Stomach (tissue), 9 donors: Measurements from ENCODE around the gene MX2. TPM values are rescaled to one million over a fixed set of nuclear protein-coding genes. Genes with fewer than 3 reads are reported as not detected.

Source experiments
- DNase-seq, 2 donors: peaks; one replicate each; pipeline versions ENCODE4 v3.0.0 to v3.0.0-alpha.2; 2013 to 2019
- H3K27ac ChIP-seq, 5 donors: fragments of 200-600 bp in 4 of 5; sonication (generic) in 4 of 5; one replicate each; pipeline ENCODE4 v1.5.1; 2013 to 2019; ENCODE audit warnings: mild to moderate bottlenecking in 1 of 5, moderate library complexity in 1 of 5
- H3K27me3 ChIP-seq, 3 donors: fragments of 200-600 bp; sonication (generic); one replicate each; pipeline ENCODE4 v1.5.1; 2017 to 2019; ENCODE audit warnings: mixed run types in 1 of 3
- H3K36me3 ChIP-seq, 4 donors: fragments of 200-600 bp; sonication (generic); 1 replicate in 3 of 4; 2 replicates in 1 of 4; pipeline ENCODE4 v1.5.1; 2016 to 2019
- H3K4me1 ChIP-seq, 4 donors: fragments of 200-600 bp; sonication (generic); one replicate each; pipeline ENCODE4 v1.5.1; 2016 to 2019
- H3K4me3 ChIP-seq, 4 donors: fragments of 200-600 bp; sonication (generic) in 3 of 4; one replicate each; pipeline ENCODE4 v1.5.1; 2016 to 2019; ENCODE audit warnings: mild to moderate bottlenecking in 1 of 4
- H3K9me3 ChIP-seq, 4 donors: fragments of 200-600 bp; sonication (generic); one replicate each; pipeline ENCODE4 v1.5.1; 2016 to 2019
- CTCF ChIP-seq, 7 experiments: fragments of 450-650 bp in 4 of 7; fragments of 200-600 bp in 3 of 7; sonication (generic) in 3 of 7; IDR thresholded peaks; one replicate each; pipeline ENCODE4 v1.5.1; 2016 to 2019; ENCODE audit warnings: antibody characterized with exemption in 7 of 7, control low read depth in 2 of 7, mild to moderate bottlenecking in 1 of 7
- EP300 ChIP-seq: sonication (generic); formaldehyde crosslinking; IDR thresholded peaks from one replicate; pipeline ENCODE4 v1.6.1; 2017; ENCODE audit warnings: antibody characterized with exemption
- POLR2A ChIP-seq, 4 donors: fragments of 450-650 bp; IDR thresholded peaks; one replicate each; pipeline ENCODE4 v1.6.1; 2016; ENCODE audit warnings: antibody characterized with exemption in 4 of 4, control low read depth in 2 of 4, mild to moderate bottlenecking in 1 of 4, moderate library complexity in 1 of 4
- POLR2AphosphoS5 ChIP-seq, 3 donors: sonication (generic); formaldehyde crosslinking; IDR thresholded peaks; one replicate each; pipeline ENCODE4 v1.6.1; 2016; ENCODE audit warnings: antibody characterized with exemption in 3 of 3
- WGBS, 5 donors: extraction: QIAGEN DNeasy Blood & Tissue Kit in 3 of 5; methylation state at CpG; one replicate each; pipeline versions ENCODE4 v1.1.5 to v1.1.7; 2013 to 2018; 5-methylcytosine and 5-hydroxymethylcytosine counted together
- intact Hi-C: fragments of 100-400 bp; cut with DNase I; formaldehyde crosslinking; loops from one replicate; pipeline ENCODE4 v1.15.1; 2023; ENCODE audit warnings: low total_unique reads
- polyA plus RNA-seq, 3 donors: library from polyadenylated mRNA; stranded (reverse); fragments of 200-250 nt; gene quantifications; one replicate each; pipeline ENCODE4 v1.2.3, GENCODE V29; 2013
- total RNA-seq, 5 donors: library from RNA; depleted of rRNA; stranded (reverse); fragments of >200 nt; gene quantifications; one replicate each; pipeline versions ENCODE4 v1.1.0 to v1.2.3, GENCODE V29; 2014 to 2016
- donor health status: healthy with polysubstance abuse.
- donor health status: Bipolar disorder and iron deficiency.
- donor health status: healthy.

The MX2 gene
- total and polyA plus RNA-seq, 8 donors = 5.0 to 85.8 (median 18.0) TPM

GRCh38 chr21:41325138-41325912 lies 36.5 kb upstream of the MX2 start:
- H3K4me1 ChIP-seq = peaks cover 20 to 50% (median 37%) of the 10 kb centered on the region in 4 donors
- no peak overlapping the region for H3K4me3 ChIP-seq
- H3K36me3 ChIP-seq = no peaks in the 10 kb centered on the region
- intact Hi-C loops = no loop called here
- DNase-seq = no peak
- WGBS, 5 donors = 45 to 69% (median 67%) methylated on average over 7 of the region's 7 CpGs
- H3K27me3 ChIP-seq = no peaks in the 10 kb centered on the region
- H3K27ac ChIP-seq = peak overlapping the region in 3 of 5 donors; percentile 4 to 52 (median 43)
- TF ChIP-seq POLR2AphosphoS5 (IDR thresholded peaks at IDR 0.05) = no peak
- no peaks in the 10 kb centered on the region for H3K9me3 ChIP-seq

- no peaks in the 10 kb centered on the region for H3K27me3 ChIP-seq
- intact Hi-C loops = no loop called here
- TF ChIP-seq POLR2AphosphoS5 (IDR thresholded peaks at IDR 0.05) = no peak
- no peak for TF ChIP-seq CTCF (IDR thresholded peaks at IDR 0.05)
- no peak for TF ChIP-seq EP300
- H3K4me1 ChIP-seq = peaks cover 9 to 42% (median 27%) of the 10 kb centered on the region in 4 donors
- peak overlapping the region in 4 of 5 donors; percentile 19 to 59 (median 38) for H3K27ac ChIP-seq
- H3K4me3 ChIP-seq = no peak overlapping the region
- DNase-seq = peak in 1 of 2 donors; percentile 74
- WGBS, 5 donors = 69 to 81% (median 79%) methylated on average over 12 to 13 of the region's 13 CpGs
- H3K36me3 ChIP-seq = no peaks in the 10 kb centered on the region
- no peaks in the 10 kb centered on the region for H3K9me3 ChIP-seq
These were observed 35.3 kb upstream of the MX2 start for GRCh38 chr21:41326414-41327080.

- H3K27me3 ChIP-seq = no peaks in the 10 kb centered on the region
- no peaks in the 10 kb centered on the region for H3K9me3 ChIP-seq
- TF ChIP-seq CTCF (IDR thresholded peaks at IDR 0.05) (no peak), EP300 (no peak), POLR2AphosphoS5 (IDR thresholded peaks at IDR 0.05) (no peak), POLR2A (IDR thresholded peaks at IDR 0.05) (no peak)
- peaks cover 7 to 30% (median 20%) of the 10 kb centered on the region in 4 donors for H3K4me1 ChIP-seq
- no peak for DNase-seq
- intact Hi-C loops = no loop called here
- 87 to 89% (median 87%) methylated on average over 8 of the region's 8 CpGs for WGBS, 5 donors
- H3K4me3 ChIP-seq = no peak overlapping the region
- H3K27ac ChIP-seq = no peak overlapping the region
- H3K36me3 ChIP-seq = no peaks in the 10 kb centered on the region
These were observed 34.1 kb upstream of the MX2 start for GRCh38 chr21:41327753-41328152.

- WGBS, 5 donors = 74 to 87% (median 80%) methylated on average over 16 of the region's 16 CpGs
- Histone ChIP-seq H3K27ac (no peak overlapping the region), H3K9me3 (peaks cover 0 to 6% (median 2%) of the 10 kb centered on the region in 4 donors), H3K4me3 (no peak overlapping the region), H3K4me1 (peaks cover 7 to 26% (median 19%) of the 10 kb centered on the region in 4 donors), H3K27me3 (no peaks in the 10 kb centered on the region), H3K36me3 (no peaks in the 10 kb centered on the region)
- intact Hi-C loops = no loop called here
- DNase-seq = no peak
- no peak for TF ChIP-seq POLR2A (IDR thresholded peaks at IDR 0.05)
These were observed 32.9 kb upstream of the MX2 start for GRCh38 chr21:41328660-41329607.

GRCh38 chr21:41333752-41334151 lies 28.1 kb upstream of the MX2 start:
- Histone ChIP-seq H3K36me3 (no peaks in the 10 kb centered on the region), H3K27ac (no peak overlapping the region), H3K9me3 (peaks cover 0 to 12% (median 11%) of the 10 kb centered on the region in 4 donors), H3K4me3 (no peak overlapping the region), H3K4me1 (no peaks in the 10 kb centered on the region), H3K27me3 (no peaks in the 10 kb centered on the region)
- DNase-seq = no peak
- intact Hi-C loops = no loop called here
- TF ChIP-seq POLR2A (IDR thresholded peaks at IDR 0.05) (no peak), POLR2AphosphoS5 (IDR thresholded peaks at IDR 0.05) (no peak), CTCF (IDR thresholded peaks at IDR 0.05) (no peak), EP300 (no peak)
- WGBS, 5 donors = 93 to 100% (median 100%) methylated on average over 1 of the region's 1 CpG
